NCI-H1105 treated with DMSO at 0.1 percent for 48 hours (cell line): ENCODE measurements around the gene MASP2.

Source experiments
- DNase-seq: peaks from one replicate; lab custom pipeline; 2025; lab: John Stamatoyannopoulos, UW

MASP2 gene

DNA sequence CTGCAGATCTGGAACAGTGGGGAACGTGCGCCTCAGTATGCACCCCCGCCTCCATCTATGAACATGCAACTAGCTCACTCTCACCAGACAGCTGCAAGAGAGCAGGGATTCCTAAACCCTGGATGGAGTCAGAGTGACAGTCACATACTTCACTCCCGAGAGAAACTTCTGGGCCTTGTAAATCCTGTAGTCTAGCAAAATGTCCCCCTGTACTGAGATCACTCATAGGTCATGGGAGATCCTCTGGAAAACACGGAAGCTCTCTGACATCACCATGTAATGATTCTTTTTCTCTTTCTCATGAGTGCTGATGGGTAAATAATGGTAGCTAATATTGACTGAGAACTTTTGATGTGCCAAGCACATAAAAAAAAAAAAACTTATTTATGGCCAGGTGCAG lies 57.9 kb downstream of the MASP2 start:
- no peak for DNase-seq

DNA sequence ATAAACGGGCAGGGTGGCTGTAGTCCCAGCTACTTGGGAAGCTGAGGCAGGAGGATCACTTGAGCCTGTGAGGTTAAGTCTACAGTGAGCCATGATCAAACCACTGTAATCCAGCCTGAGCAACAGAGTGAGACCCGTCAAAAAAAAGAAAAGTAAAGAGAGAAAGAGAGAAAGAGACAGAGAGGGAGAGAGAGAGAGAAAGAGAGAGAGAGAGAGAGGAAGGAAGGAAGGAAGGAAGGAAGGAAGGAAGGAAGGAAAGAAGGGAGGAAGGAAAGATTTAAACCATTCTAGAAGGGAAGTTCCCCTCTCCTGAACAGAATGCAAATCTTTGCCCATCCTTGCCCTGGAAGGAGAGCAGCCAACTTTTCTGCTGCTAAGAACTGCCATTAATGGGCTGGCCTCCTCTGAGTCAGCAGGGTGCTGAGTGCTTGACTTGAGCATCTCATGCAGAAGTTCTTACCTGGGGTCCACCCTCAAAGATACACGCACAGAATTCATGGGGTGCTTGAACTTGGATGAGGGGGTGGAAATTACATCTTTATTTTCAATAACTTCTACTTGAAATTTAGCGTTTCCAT lies 59.1 kb downstream of the MASP2 start:
- no peak for DNase-seq

GRCh38 chr1:10986525-10986890 lies 60.5 kb downstream of the MASP2 start:
- no peak for DNase-seq

DNA sequence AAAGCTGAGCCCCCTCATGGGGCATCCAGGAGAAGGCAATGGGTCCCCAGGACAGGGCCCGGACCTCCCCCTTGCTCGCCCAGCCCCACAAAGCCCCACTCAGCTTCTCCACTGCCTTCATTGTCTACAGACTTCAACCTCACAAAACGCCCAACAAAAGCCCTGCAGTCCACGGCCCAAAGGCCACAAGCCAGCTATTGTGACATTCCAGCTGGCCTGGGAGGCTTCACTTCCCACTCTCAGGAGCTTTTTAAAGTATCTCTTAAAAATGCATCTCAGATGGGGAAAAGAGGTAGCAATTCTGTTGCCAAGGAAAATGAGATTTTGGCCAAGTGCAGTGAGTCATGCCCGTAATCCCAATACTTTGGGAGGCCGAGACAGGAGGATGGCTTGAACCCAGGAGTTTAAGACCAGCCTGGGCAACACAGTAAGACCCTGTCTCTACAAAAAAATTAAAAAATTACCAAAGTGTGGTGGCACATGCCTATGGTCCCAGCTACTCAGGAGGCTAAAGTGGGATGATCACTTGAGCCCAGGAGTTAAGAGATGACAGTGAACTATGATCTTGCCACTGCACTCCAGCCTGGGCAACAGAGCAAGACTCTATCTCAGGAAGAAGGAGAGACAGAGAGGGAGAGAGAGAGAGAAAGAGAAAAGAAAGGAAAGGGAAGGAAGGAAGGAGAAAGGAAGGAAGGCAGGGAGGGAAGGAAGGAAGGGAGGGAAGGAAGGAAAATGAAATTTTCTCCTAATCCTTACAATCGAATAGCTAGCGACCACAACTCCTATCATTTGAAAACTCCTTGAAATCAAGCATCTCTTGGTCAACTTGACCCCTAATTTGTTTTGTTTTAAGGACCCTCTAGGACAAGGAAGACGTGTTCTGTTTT lies 66.0 kb downstream of the MASP2 start:
- DNase-seq = no peak

DNA sequence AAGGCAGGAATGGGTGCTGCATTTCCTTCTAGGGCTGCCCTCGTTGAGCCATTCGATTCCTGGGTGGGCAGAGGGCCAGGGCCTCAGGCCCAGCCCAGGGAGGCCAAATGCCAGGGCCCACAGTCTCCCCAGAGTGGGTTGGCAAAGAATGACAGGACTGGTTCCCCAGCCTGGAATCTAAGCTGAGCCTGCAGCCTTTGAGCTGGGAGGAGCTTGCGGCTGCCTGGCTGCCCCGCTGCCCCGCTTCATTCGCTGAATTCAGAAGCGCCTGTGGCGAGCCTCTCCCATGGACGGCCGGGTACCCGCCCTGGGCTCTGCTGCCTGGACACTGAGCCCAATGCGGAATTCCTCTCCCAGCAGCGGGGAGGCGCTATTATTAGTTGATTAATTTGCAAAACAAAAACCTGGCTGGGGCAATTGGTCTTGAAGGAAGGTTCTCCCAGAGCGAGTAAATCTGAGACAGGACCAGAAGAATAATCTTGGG lies 66.9 kb downstream of the MASP2 start:
- no peak for DNase-seq

GRCh38 chr1:10979483-10979920 lies 67.5 kb downstream of the MASP2 start:
- no peak for DNase-seq

GRCh38 chr1:10978719-10979118 lies 68.3 kb downstream of the MASP2 start:
- DNase-seq = no peak
